ENCODE measurements around the gene NRP1.
A peak's percentile ranks its signal among the peaks of the same experiment; 100 is the strongest.

NRP1 gene

GRCh38 chr10:33352175-33352574 lies 17.7 kb upstream of the NRP1 start:
- H3K36me3 ChIP-seq (ENCODE audit: control insufficient read depth in 4 of 4, insufficient read depth in 4 of 4, low read length in 3 of 4) = no peaks in the 10 kb centered on the region
- H3K4me1 ChIP-seq (ENCODE audit: control extremely low read depth in 1 of 4, control insufficient read depth in 4 of 4, insufficient read depth in 4 of 4, low read length in 3 of 4) = no peaks in the 10 kb centered on the region
- peaks cover 0 to 2% (median 0%) of the 10 kb centered on the region in 5 experiments for H3K27me3 ChIP-seq (replicated peaks in 2 of 5; ENCODE audit: control insufficient read depth in 4 of 5, insufficient read depth in 5 of 5, low read length in 4 of 5)
- no peak overlapping the region for H3K4me3 ChIP-seq (ENCODE audit: control insufficient read depth in 1 of 7, extremely low read depth in 1 of 7, insufficient read depth in 4 of 7, low read depth in 2 of 7, low read length in 6 of 7)
- peaks cover 0 to 2% (median 0%) of the 10 kb centered on the region in 5 experiments for H3K9me3 ChIP-seq (ENCODE audit: control extremely low read depth in 1 of 5, control insufficient read depth in 4 of 5, insufficient read depth in 2 of 5, low read depth in 1 of 5, low read length in 4 of 5)
- POLR2A ChIA-PET = no interaction called here
- WGBS (ENCODE audit: insufficient coverage) = no CpG with 5 or more reads among the region's 3 CpGs
- no peak for DNase-seq
- H3K27ac ChIP-seq (ENCODE audit: insufficient read depth in 1 of 2, low read depth in 1 of 2, low read length in 2 of 2, poor library complexity in 1 of 2, severe bottlenecking in 2 of 2) = no peak overlapping the region
- CTCF ChIA-PET = no interaction called here

GRCh38 chr10:33350041-33350440 lies 15.6 kb upstream of the NRP1 start:
- POLR2A ChIA-PET = interaction anchor here (0.7 kb wide), 1 partner anchor 1203 kb away, joined by 3 read pairs; no protein-coding TSS in a partner anchor
- H3K27ac ChIP-seq (ENCODE audit: insufficient read depth in 1 of 2, low read depth in 1 of 2, low read length in 2 of 2, poor library complexity in 1 of 2, severe bottlenecking in 2 of 2) = no peak overlapping the region
- no peak overlapping the region for H3K4me3 ChIP-seq (ENCODE audit: control insufficient read depth in 1 of 7, extremely low read depth in 1 of 7, insufficient read depth in 4 of 7, low read depth in 2 of 7, low read length in 6 of 7)
- H3K4me1 ChIP-seq (ENCODE audit: control extremely low read depth in 1 of 4, control insufficient read depth in 4 of 4, insufficient read depth in 4 of 4, low read length in 3 of 4) = no peaks in the 10 kb centered on the region
- CTCF ChIA-PET = no interaction called here
- WGBS (ENCODE audit: insufficient coverage) = no CpG with 5 or more reads among the region's 2 CpGs
- no peak for DNase-seq
- H3K27me3 ChIP-seq (replicated peaks in 2 of 5; ENCODE audit: control insufficient read depth in 4 of 5, insufficient read depth in 5 of 5, low read length in 4 of 5) = peaks cover 0 to 3% (median 2%) of the 10 kb centered on the region in 5 experiments
- H3K36me3 ChIP-seq (ENCODE audit: control insufficient read depth in 4 of 4, insufficient read depth in 4 of 4, low read length in 3 of 4) = no peaks in the 10 kb centered on the region
- H3K9me3 ChIP-seq (ENCODE audit: control extremely low read depth in 1 of 5, control insufficient read depth in 4 of 5, insufficient read depth in 2 of 5, low read depth in 1 of 5, low read length in 4 of 5) = peaks cover 0 to 2% (median 0%) of the 10 kb centered on the region in 5 experiments

- CTCF ChIA-PET = interaction anchor here (1.2 kb wide), 1 partner anchor 18 kb away, joined by 3 read pairs; no protein-coding TSS in a partner anchor
- no peaks in the 10 kb centered on the region for H3K4me1 ChIP-seq (ENCODE audit: control extremely low read depth in 1 of 4, control insufficient read depth in 4 of 4, insufficient read depth in 4 of 4, low read length in 3 of 4)
- POLR2A ChIA-PET = interaction anchor here (0.7 kb wide), 1 partner anchor 537 kb away, joined by 3 read pairs; no protein-coding TSS in a partner anchor
Measured at GRCh38 chr10:33349268-33349667, 14.8 kb upstream of the NRP1 start.

GRCh38 chr10:33347211-33347610 lies 12.7 kb upstream of the NRP1 start:
- POLR2A ChIA-PET = no interaction called here
- 70% methylated on average over 2 of the region's 2 CpGs for WGBS (ENCODE audit: insufficient coverage)
- CTCF ChIA-PET = interaction anchor here (1.1 kb wide), 1 partner anchor 19 kb away, joined by 3 read pairs; no protein-coding TSS in a partner anchor

More at GRCh38 chr10:33349268-33349667, 14.8 kb upstream of the NRP1 start:
- Histone ChIP-seq H3K9me3 (ENCODE audit: control extremely low read depth in 1 of 5, control insufficient read depth in 4 of 5, insufficient read depth in 2 of 5, low read depth in 1 of 5, low read length in 4 of 5) (peaks cover 0 to 5% (median 4%) of the 10 kb centered on the region in 5 experiments), H3K36me3 (ENCODE audit: control insufficient read depth in 4 of 4, insufficient read depth in 4 of 4, low read length in 3 of 4) (no peaks in the 10 kb centered on the region), H3K4me3 (ENCODE audit: control insufficient read depth in 1 of 7, extremely low read depth in 1 of 7, insufficient read depth in 4 of 7, low read depth in 2 of 7, low read length in 6 of 7) (no peak overlapping the region), H3K27me3 (replicated peaks in 2 of 5; ENCODE audit: control insufficient read depth in 4 of 5, insufficient read depth in 5 of 5, low read length in 4 of 5) (peaks cover 0 to 10% (median 2%) of the 10 kb centered on the region in 5 experiments), H3K27ac (ENCODE audit: insufficient read depth in 1 of 2, low read depth in 1 of 2, low read length in 2 of 2, poor library complexity in 1 of 2, severe bottlenecking in 2 of 2) (no peak overlapping the region)
- no peak for DNase-seq

GRCh38 chr10:33345236-33345635 lies 10.8 kb upstream of the NRP1 start:
- 96% methylated on average over 2 of the region's 5 CpGs for WGBS (ENCODE audit: insufficient coverage)
- Histone ChIP-seq H3K27me3 (replicated peaks in 2 of 5; ENCODE audit: control insufficient read depth in 4 of 5, insufficient read depth in 5 of 5, low read length in 4 of 5) (peaks cover 0 to 10% (median 2%) of the 10 kb centered on the region in 5 experiments), H3K36me3 (ENCODE audit: control insufficient read depth in 4 of 4, insufficient read depth in 4 of 4, low read length in 3 of 4) (no peaks in the 10 kb centered on the region), H3K4me3 (ENCODE audit: control insufficient read depth in 1 of 7, extremely low read depth in 1 of 7, insufficient read depth in 4 of 7, low read depth in 2 of 7, low read length in 6 of 7) (no peak overlapping the region), H3K4me1 (ENCODE audit: control extremely low read depth in 1 of 4, control insufficient read depth in 4 of 4, insufficient read depth in 4 of 4, low read length in 3 of 4) (no peaks in the 10 kb centered on the region), H3K27ac (ENCODE audit: insufficient read depth in 1 of 2, low read depth in 1 of 2, low read length in 2 of 2, poor library complexity in 1 of 2, severe bottlenecking in 2 of 2) (no peak overlapping the region), H3K9me3 (ENCODE audit: control extremely low read depth in 1 of 5, control insufficient read depth in 4 of 5, insufficient read depth in 2 of 5, low read depth in 1 of 5, low read length in 4 of 5) (peaks cover 0 to 5% (median 3%) of the 10 kb centered on the region in 5 experiments)
- CTCF ChIA-PET = interaction anchor here (0.6 to 2.6 kb wide), 4 partner anchors 8 to 1094 kb away, joined by 3 to 15 read pairs (median 4); no protein-coding TSS in a partner anchor
- POLR2A ChIA-PET = interaction anchor here (0.7 kb wide), 1 partner anchor 1292 kb away, joined by 3 read pairs; no protein-coding TSS in a partner anchor
- DNase-seq = no peak

More at GRCh38 chr10:33347211-33347610, 12.7 kb upstream of the NRP1 start:
- H3K4me3 ChIP-seq (ENCODE audit: control insufficient read depth in 1 of 7, extremely low read depth in 1 of 7, insufficient read depth in 4 of 7, low read depth in 2 of 7, low read length in 6 of 7) = no peak overlapping the region
- no peaks in the 10 kb centered on the region for H3K4me1 ChIP-seq (ENCODE audit: control extremely low read depth in 1 of 4, control insufficient read depth in 4 of 4, insufficient read depth in 4 of 4, low read length in 3 of 4)
- H3K36me3 ChIP-seq (ENCODE audit: control insufficient read depth in 4 of 4, insufficient read depth in 4 of 4, low read length in 3 of 4) = no peaks in the 10 kb centered on the region
- H3K9me3 ChIP-seq (ENCODE audit: control extremely low read depth in 1 of 5, control insufficient read depth in 4 of 5, insufficient read depth in 2 of 5, low read depth in 1 of 5, low read length in 4 of 5) = peaks cover 0 to 5% (median 4%) of the 10 kb centered on the region in 5 experiments
- peak in 1 of 3 donors; percentile 21 for DNase-seq
- H3K27me3 ChIP-seq (replicated peaks in 2 of 5; ENCODE audit: control insufficient read depth in 4 of 5, insufficient read depth in 5 of 5, low read length in 4 of 5) = peaks cover 0 to 10% (median 2%) of the 10 kb centered on the region in 5 experiments
- no peak overlapping the region for H3K27ac ChIP-seq (ENCODE audit: insufficient read depth in 1 of 2, low read depth in 1 of 2, low read length in 2 of 2, poor library complexity in 1 of 2, severe bottlenecking in 2 of 2)

- WGBS (ENCODE audit: insufficient coverage) = no CpG with 5 or more reads among the region's 2 CpGs
- peaks cover 0 to 5% (median 3%) of the 10 kb centered on the region in 5 experiments for H3K9me3 ChIP-seq (ENCODE audit: control extremely low read depth in 1 of 5, control insufficient read depth in 4 of 5, insufficient read depth in 2 of 5, low read depth in 1 of 5, low read length in 4 of 5)
- H3K4me3 ChIP-seq (ENCODE audit: control insufficient read depth in 1 of 7, extremely low read depth in 1 of 7, insufficient read depth in 4 of 7, low read depth in 2 of 7, low read length in 6 of 7) = no peak overlapping the region
- ChIA-PET POLR2A (interaction anchor here (0.7 kb wide), 1 partner anchor 1293 kb away, joined by 3 read pairs; no protein-coding TSS in a partner anchor), CTCF (interaction anchor here (1.2 to 2.6 kb wide), 3 partner anchors 7 to 17 kb away, joined by 3 to 15 read pairs (median 5); no protein-coding TSS in a partner anchor)
- peaks cover 0 to 10% (median 5%) of the 10 kb centered on the region in 5 experiments for H3K27me3 ChIP-seq (replicated peaks in 2 of 5; ENCODE audit: control insufficient read depth in 4 of 5, insufficient read depth in 5 of 5, low read length in 4 of 5)
- no peaks in the 10 kb centered on the region for H3K36me3 ChIP-seq (ENCODE audit: control insufficient read depth in 4 of 4, insufficient read depth in 4 of 4, low read length in 3 of 4)
- no peaks in the 10 kb centered on the region for H3K4me1 ChIP-seq (ENCODE audit: control extremely low read depth in 1 of 4, control insufficient read depth in 4 of 4, insufficient read depth in 4 of 4, low read length in 3 of 4)
- H3K27ac ChIP-seq (ENCODE audit: insufficient read depth in 1 of 2, low read depth in 1 of 2, low read length in 2 of 2, poor library complexity in 1 of 2, severe bottlenecking in 2 of 2) = no peak overlapping the region
- DNase-seq = no peak
Measured at GRCh38 chr10:33344676-33345075, 10.2 kb upstream of the NRP1 start.

GRCh38 chr10:33341637-33342036 lies 7.2 kb upstream of the NRP1 start:
- Histone ChIP-seq H3K4me3 (ENCODE audit: control insufficient read depth in 1 of 7, extremely low read depth in 1 of 7, insufficient read depth in 4 of 7, low read depth in 2 of 7, low read length in 6 of 7) (no peak overlapping the region), H3K27me3 (replicated peaks in 2 of 5; ENCODE audit: control insufficient read depth in 4 of 5, insufficient read depth in 5 of 5, low read length in 4 of 5) (peaks cover 7 to 29% (median 16%) of the 10 kb centered on the region in 5 experiments), H3K36me3 (ENCODE audit: control insufficient read depth in 4 of 4, insufficient read depth in 4 of 4, low read length in 3 of 4) (no peaks in the 10 kb centered on the region), H3K9me3 (ENCODE audit: control extremely low read depth in 1 of 5, control insufficient read depth in 4 of 5, insufficient read depth in 2 of 5, low read depth in 1 of 5, low read length in 4 of 5) (peaks cover 0 to 5% (median 3%) of the 10 kb centered on the region in 5 experiments), H3K27ac (ENCODE audit: insufficient read depth in 1 of 2, low read depth in 1 of 2, low read length in 2 of 2, poor library complexity in 1 of 2, severe bottlenecking in 2 of 2) (no peak overlapping the region), H3K4me1 (ENCODE audit: control extremely low read depth in 1 of 4, control insufficient read depth in 4 of 4, insufficient read depth in 4 of 4, low read length in 3 of 4) (peaks cover 0 to 6% (median 6%) of the 10 kb centered on the region in 4 experiments)
- CTCF ChIA-PET = interaction anchor here (1.6 kb wide), 1 partner anchor 10 kb away, joined by 6 read pairs; no protein-coding TSS in a partner anchor
- no peak for DNase-seq
- POLR2A ChIA-PET = no interaction called here
- no CpG with 5 or more reads among the region's 1 CpG for WGBS (ENCODE audit: insufficient coverage)

Measured in common myeloid progenitor, CD34-positive (primary cell).